Fibroblast of lung (primary cell): ENCODE results near the gene MMAA. TPM values are rescaled to one million over a fixed set of nuclear protein-coding genes. Genes with fewer than 3 reads are reported as not detected.

Source experiments
- DNase-seq, 2 donors: peaks; one replicate each; pipeline versions ENCODE4 v3.0.0 to v3.0.0-alpha.2; 2010; ENCODE audit warnings: low read depth in 2 of 2
- H2AFZ ChIP-seq: 2 replicates; pipeline ENCODE4 v1.5.1; 2012; ENCODE audit warnings: low read length, control low read depth, inconsistent platforms
- H3K27ac ChIP-seq: 2 replicates; pipeline ENCODE4 v1.5.1; 2011; ENCODE audit warnings: low read length, control low read depth; ENCODE audit not compliant: insufficient read depth
- H3K27me3 ChIP-seq: 2 replicates; pipeline ENCODE4 v1.5.1; 2011; ENCODE audit warnings: mild to moderate bottlenecking, low read length; ENCODE audit not compliant: control insufficient read depth, insufficient read depth
- H3K36me3 ChIP-seq: 2 replicates; pipeline ENCODE4 v1.5.1; 2011; ENCODE audit warnings: low read length; ENCODE audit not compliant: control insufficient read depth, insufficient read depth
- H3K4me1 ChIP-seq: 2 replicates; pipeline ENCODE4 v1.5.1; 2011; ENCODE audit warnings: low read length; ENCODE audit not compliant: control insufficient read depth, insufficient read depth; ENCODE audit errors: extremely low read depth
- H3K4me2 ChIP-seq: 2 replicates; pipeline ENCODE4 v1.5.1; 2011; ENCODE audit warnings: low read length, control low read depth; ENCODE audit not compliant: insufficient read depth; ENCODE audit errors: extremely low read depth
- H3K4me3 ChIP-seq, 4 experiments: fragments of 200-600 bp in 1 of 4; sonication (generic) in 1 of 4; replicated peaks in 1 of 4; 2 replicates each; pipeline ENCODE4 v1.5.1; 2011 to 2016; ENCODE audit warnings: low read length in 4 of 4, low read depth in 3 of 4, mild to moderate bottlenecking in 3 of 4, control low read depth in 2 of 4, inconsistent platforms in 1 of 4, mixed read lengths in 1 of 4; ENCODE audit not compliant: insufficient read depth in 1 of 4; ENCODE audit errors: control extremely low read depth in 1 of 4
- H3K79me2 ChIP-seq: 2 replicates; pipeline ENCODE4 v1.5.1; 2012; ENCODE audit warnings: mild to moderate bottlenecking, low read length, inconsistent platforms; ENCODE audit not compliant: control insufficient read depth, insufficient read depth
- H3K9ac ChIP-seq: 2 replicates; pipeline ENCODE4 v1.5.1; 2011; ENCODE audit warnings: mild to moderate bottlenecking, low read length, control low read depth; ENCODE audit not compliant: insufficient read depth
- H3K9me3 ChIP-seq: 2 replicates; pipeline ENCODE4 v1.5.1; 2012; ENCODE audit warnings: low read depth, low read length; ENCODE audit not compliant: control insufficient read depth, insufficient read depth
- H4K20me1 ChIP-seq: 2 replicates; pipeline ENCODE4 v1.5.1; 2011; ENCODE audit warnings: low read length; ENCODE audit not compliant: control insufficient read depth, insufficient read depth; ENCODE audit errors: extremely low read depth
- CTCF ChIP-seq, 2 donors: IDR thresholded peaks in 1 of 2; conservative IDR thresholded peaks in 1 of 2; 1 replicate in 1 of 2; 2 replicates in 1 of 2; pipeline ENCODE4 v1.5.1; 2011 to 2012; ENCODE audit warnings: low read length in 2 of 2, control low read depth in 1 of 2, inconsistent platforms in 1 of 2, low read depth in 1 of 2, mild to moderate bottlenecking in 1 of 2
- EZH2 ChIP-seq: IDR thresholded peaks from 2 replicates; pipeline ENCODE4 v1.5.1; 2012; ENCODE audit warnings: low read length, control low read depth, mild to moderate bottlenecking; ENCODE audit errors: missing control alignments
- polyA plus RNA-seq, 2 donors: library from polyadenylated mRNA; depleted of rRNA in 1 of 2; stranded (reverse) in 1 of 2; unstranded in 1 of 2; fragments of >200 nt; gene quantifications; 2 replicates each; pipeline ENCODE4 v1.2.1, GENCODE V29; 2011 to 2012; ENCODE audit warnings: missing spikeins in 1 of 2
- total RNA-seq: library from RNA; depleted of rRNA; stranded (reverse); fragments of >200 nt; gene quantifications from 2 replicates; pipeline ENCODE4 v1.2.1, GENCODE V29; 2014

MMAA gene
- total and polyA plus RNA-seq, 2 donors (not counting 1 experiment from before 2014, with no cell fraction given) = 2.8 to 5.4 TPM

GRCh38 chr4:145623831-145624230 lies 4.6 kb downstream of the MMAA start:
- Histone ChIP-seq H3K36me3 (no peaks in the 10 kb centered on the region), H3K79me2 (peaks cover under 1% of the 10 kb centered on the region), H3K4me1 (peaks cover 4% of the 10 kb centered on the region), H3K27ac (peak overlapping the region; percentile 20), H3K9ac (no peak overlapping the region), H3K4me3 (no peak overlapping the region), H3K9me3 (no peaks in the 10 kb centered on the region), H3K4me2 (peak overlapping the region; percentile 18), H4K20me1 (no peaks in the 10 kb centered on the region), H2AFZ (peak overlapping the region; percentile 42), H3K27me3 (no peaks in the 10 kb centered on the region)
- DNase-seq = peak; percentile 18 to 55
- TF ChIP-seq EZH2 (no peak), CTCF (conservative IDR thresholded peaks at IDR 0.05 in 1 of 2, IDR thresholded peaks at IDR 0.05 in 1 of 2; ENCODE audit: low read depth in 1 of 2, low read length in 2 of 2) (no peak)

- no peaks in the 10 kb centered on the region for H3K9me3 ChIP-seq
- DNase-seq = no peak
- no peak overlapping the region for H3K4me3 ChIP-seq
- H2AFZ ChIP-seq = no peak overlapping the region
- peaks cover 4% of the 10 kb centered on the region for H3K4me1 ChIP-seq
- H3K27ac ChIP-seq = no peak overlapping the region
- H4K20me1 ChIP-seq = no peaks in the 10 kb centered on the region
- H3K79me2 ChIP-seq = no peaks in the 10 kb centered on the region
- no peak overlapping the region for H3K9ac ChIP-seq
- TF ChIP-seq EZH2 (no peak), CTCF (conservative IDR thresholded peaks at IDR 0.05 in 1 of 2, IDR thresholded peaks at IDR 0.05 in 1 of 2; ENCODE audit: low read depth in 1 of 2, low read length in 2 of 2) (no peak)
- H3K36me3 ChIP-seq = no peaks in the 10 kb centered on the region
- H3K4me2 ChIP-seq = no peak overlapping the region
- no peaks in the 10 kb centered on the region for H3K27me3 ChIP-seq
Observed at GRCh38 chr4:145625677-145626622, 6.8 kb downstream of the MMAA start.

GRCh38 chr4:145626623-145626982 lies 7.4 kb downstream of the MMAA start:
- no peak overlapping the region for H3K27ac ChIP-seq
- H3K4me1 ChIP-seq = peaks cover 4% of the 10 kb centered on the region
- H2AFZ ChIP-seq = no peak overlapping the region
- H3K4me2 ChIP-seq = no peak overlapping the region
- no peaks in the 10 kb centered on the region for H3K27me3 ChIP-seq
- H3K4me3 ChIP-seq = no peak overlapping the region
- TF ChIP-seq CTCF (conservative IDR thresholded peaks at IDR 0.05 in 1 of 2, IDR thresholded peaks at IDR 0.05 in 1 of 2; ENCODE audit: low read depth in 1 of 2, low read length in 2 of 2) (no peak), EZH2 (no peak)
- no peaks in the 10 kb centered on the region for H4K20me1 ChIP-seq
- no peak for DNase-seq
- no peak overlapping the region for H3K9ac ChIP-seq
- no peaks in the 10 kb centered on the region for H3K36me3 ChIP-seq
- no peaks in the 10 kb centered on the region for H3K79me2 ChIP-seq
- no peaks in the 10 kb centered on the region for H3K9me3 ChIP-seq
